Measurements from ENCODE around the gene CHIA.

Gene CHIA

DNA sequence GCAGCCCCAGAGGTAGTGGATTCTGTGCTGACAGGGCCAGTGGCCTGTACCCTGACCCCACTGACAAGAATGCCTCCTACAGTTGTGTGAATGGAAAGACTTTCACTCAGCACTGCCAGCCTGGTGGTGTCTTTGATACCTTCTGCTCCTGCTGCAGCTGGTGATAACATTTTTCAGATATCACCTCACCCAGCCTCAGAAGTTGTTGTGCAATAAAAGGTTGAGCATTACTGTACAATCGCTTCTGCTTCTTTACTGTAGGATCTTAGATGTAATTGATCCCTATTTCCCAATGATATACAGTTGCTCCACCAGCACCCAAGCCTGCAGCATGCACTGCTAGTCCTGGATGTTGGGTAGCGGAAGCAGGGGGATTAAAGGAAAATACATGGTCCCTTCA, 4.8 kb upstream of the CHIA start:
- H3K4me3 ChIP-seq (ENCODE audit: low read depth, low read length): no peak overlapping the region
- H3K4me1 ChIP-seq (ENCODE audit: control insufficient read depth, insufficient read depth, low read length): no peaks in the 10 kb centered on the region
- H3K36me3 ChIP-seq (ENCODE audit: control insufficient read depth, insufficient read depth, low read length): no peaks in the 10 kb centered on the region
- no peaks in the 10 kb centered on the region for H3K27me3 ChIP-seq (ENCODE audit: control insufficient read depth, insufficient read depth, low read length)
- H3K9ac ChIP-seq (ENCODE audit: low read length): no peak overlapping the region
- no peak overlapping the region for H3K27ac ChIP-seq (ENCODE audit: low read depth, low read length)
- H3K9me3 ChIP-seq (ENCODE audit: control insufficient read depth, insufficient read depth, low read depth, low read length): no peaks in the 10 kb centered on the region

- Histone ChIP-seq H3K27me3 (ENCODE audit: control insufficient read depth, insufficient read depth, low read length) (no peaks in the 10 kb centered on the region), H3K27ac (ENCODE audit: low read depth, low read length) (no peak overlapping the region), H3K4me1 (ENCODE audit: control insufficient read depth, insufficient read depth, low read length) (no peaks in the 10 kb centered on the region), H3K9me3 (ENCODE audit: control insufficient read depth, insufficient read depth, low read depth, low read length) (no peaks in the 10 kb centered on the region), H3K36me3 (ENCODE audit: control insufficient read depth, insufficient read depth, low read length) (no peaks in the 10 kb centered on the region), H3K9ac (ENCODE audit: low read length) (no peak overlapping the region), H3K4me3 (ENCODE audit: low read depth, low read length) (no peak overlapping the region)
Measured at GRCh38 chr1:111286912-111287311, 3.7 kb upstream of the CHIA start.

DNA sequence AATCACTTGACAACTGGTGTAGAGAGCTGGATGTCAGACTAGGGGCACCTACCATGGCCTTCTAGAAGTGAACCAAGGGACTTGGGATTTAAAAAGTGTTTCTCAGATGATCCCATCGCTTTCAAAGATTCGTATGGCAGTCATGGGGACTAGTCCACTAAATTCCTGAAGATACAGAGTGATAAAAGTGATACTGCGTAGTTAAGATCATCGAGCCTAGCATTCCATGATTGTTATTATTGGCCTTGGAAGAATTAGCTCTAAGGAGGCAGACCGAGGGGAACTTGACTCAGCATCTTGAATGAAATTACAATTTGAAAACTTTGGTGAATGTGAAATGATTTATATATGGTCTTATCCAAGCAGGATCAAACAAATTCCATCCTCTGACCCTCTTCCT, 1.3 kb upstream of the CHIA start:
- no peak overlapping the region for H3K9ac ChIP-seq (ENCODE audit: low read length)
- no peaks in the 10 kb centered on the region for H3K36me3 ChIP-seq (ENCODE audit: control insufficient read depth, insufficient read depth, low read length)
- H3K4me1 ChIP-seq (ENCODE audit: control insufficient read depth, insufficient read depth, low read length): no peaks in the 10 kb centered on the region
- no peaks in the 10 kb centered on the region for H3K27me3 ChIP-seq (ENCODE audit: control insufficient read depth, insufficient read depth, low read length)
- no peaks in the 10 kb centered on the region for H3K9me3 ChIP-seq (ENCODE audit: control insufficient read depth, insufficient read depth, low read depth, low read length)
- H3K27ac ChIP-seq (ENCODE audit: low read depth, low read length): no peak overlapping the region
- H3K4me3 ChIP-seq (ENCODE audit: low read depth, low read length): no peak overlapping the region

DNA sequence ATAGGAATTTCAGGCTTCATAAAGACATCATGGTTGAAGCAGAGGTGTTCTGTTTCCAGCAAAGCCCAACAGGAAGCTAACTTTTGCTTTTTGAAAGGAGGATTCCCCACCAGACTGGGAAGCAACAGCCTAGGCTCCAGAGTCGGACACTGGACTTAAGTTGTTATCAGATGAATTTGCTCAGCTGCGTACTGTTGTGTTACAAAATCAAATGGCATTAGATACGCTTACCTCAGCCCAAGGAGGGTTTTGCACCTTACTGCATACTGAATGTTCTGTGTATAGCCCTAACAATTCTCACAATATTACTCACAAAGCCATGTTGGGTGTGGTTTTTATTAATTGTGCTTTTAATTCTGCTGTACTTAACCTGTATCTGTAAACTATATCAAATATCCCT, 547 bp upstream of the CHIA start:
- H3K27me3 ChIP-seq (ENCODE audit: control insufficient read depth, insufficient read depth, low read length): no peaks in the 10 kb centered on the region
- no peak overlapping the region for H3K4me3 ChIP-seq (ENCODE audit: low read depth, low read length)
- H3K9ac ChIP-seq (ENCODE audit: low read length): no peak overlapping the region
- no peaks in the 10 kb centered on the region for H3K9me3 ChIP-seq (ENCODE audit: control insufficient read depth, insufficient read depth, low read depth, low read length)
- H3K27ac ChIP-seq (ENCODE audit: low read depth, low read length): no peak overlapping the region
- no peaks in the 10 kb centered on the region for H3K36me3 ChIP-seq (ENCODE audit: control insufficient read depth, insufficient read depth, low read length)
- H3K4me1 ChIP-seq (ENCODE audit: control insufficient read depth, insufficient read depth, low read length): no peaks in the 10 kb centered on the region

DNA sequence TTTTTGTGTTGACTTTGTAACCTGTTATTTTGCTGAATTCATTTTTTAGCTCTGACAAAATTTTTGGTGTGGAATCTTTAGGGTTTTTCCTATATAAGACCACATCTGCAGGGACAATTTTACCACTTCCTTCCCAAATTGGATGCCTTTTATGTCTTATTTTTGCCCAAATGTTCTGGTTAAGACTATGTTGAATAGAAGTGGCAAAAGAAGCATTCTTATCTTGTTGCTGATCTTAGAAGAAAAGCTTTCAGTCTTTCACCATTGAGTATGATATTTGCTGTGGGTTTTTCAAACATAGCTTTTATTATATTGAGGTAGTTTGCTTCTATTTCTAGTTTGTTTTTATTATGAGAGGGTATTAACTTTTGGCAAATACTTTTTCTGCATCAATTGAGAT, 3.7 kb downstream of the CHIA start:
- Histone ChIP-seq H3K4me3 (ENCODE audit: low read depth, low read length) (no peak overlapping the region), H3K27me3 (ENCODE audit: control insufficient read depth, insufficient read depth, low read length) (no peaks in the 10 kb centered on the region), H3K9me3 (ENCODE audit: control insufficient read depth, insufficient read depth, low read depth, low read length) (peaks cover 10% of the 10 kb centered on the region), H3K27ac (ENCODE audit: low read depth, low read length) (no peak overlapping the region), H3K36me3 (ENCODE audit: control insufficient read depth, insufficient read depth, low read length) (no peaks in the 10 kb centered on the region), H3K9ac (ENCODE audit: low read length) (no peak overlapping the region), H3K4me1 (ENCODE audit: control insufficient read depth, insufficient read depth, low read length) (no peaks in the 10 kb centered on the region)

DNA sequence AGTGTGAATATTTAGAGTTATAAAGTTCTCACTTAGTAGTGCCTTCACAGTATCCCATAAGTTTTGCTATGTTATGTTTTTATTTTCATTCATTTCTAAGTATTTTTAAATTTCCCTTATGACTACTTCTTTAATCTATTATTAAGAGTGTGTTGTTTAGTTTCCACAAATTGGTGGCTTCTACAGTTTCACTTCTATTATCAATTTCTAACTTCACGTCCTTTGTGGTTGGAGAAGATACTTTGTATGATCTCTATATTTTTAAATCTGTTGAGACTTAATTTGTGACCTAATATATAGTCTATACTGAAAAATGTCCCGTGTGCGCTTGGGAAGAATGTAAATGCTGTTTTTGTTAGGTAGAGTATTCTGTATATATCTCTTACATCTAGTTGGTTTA, 11.7 kb downstream of the CHIA start:
- H3K4me3 ChIP-seq (ENCODE audit: low read depth, low read length): no peak overlapping the region
- peaks cover 2% of the 10 kb centered on the region; the same call in 1 of the 2 replicates for H3K9me3 ChIP-seq (ENCODE audit: control insufficient read depth, insufficient read depth, low read depth, low read length)
- H3K27ac ChIP-seq (ENCODE audit: low read depth, low read length): no peak overlapping the region
- no peaks in the 10 kb centered on the region for H3K27me3 ChIP-seq (ENCODE audit: control insufficient read depth, insufficient read depth, low read length)
- no peak overlapping the region for H3K9ac ChIP-seq (ENCODE audit: low read length)
- H3K4me1 ChIP-seq (ENCODE audit: control insufficient read depth, insufficient read depth, low read length): peaks cover 3% of the 10 kb centered on the region; the same call in 1 of the 2 replicates
- no peaks in the 10 kb centered on the region for H3K36me3 ChIP-seq (ENCODE audit: control insufficient read depth, insufficient read depth, low read length)

DNA sequence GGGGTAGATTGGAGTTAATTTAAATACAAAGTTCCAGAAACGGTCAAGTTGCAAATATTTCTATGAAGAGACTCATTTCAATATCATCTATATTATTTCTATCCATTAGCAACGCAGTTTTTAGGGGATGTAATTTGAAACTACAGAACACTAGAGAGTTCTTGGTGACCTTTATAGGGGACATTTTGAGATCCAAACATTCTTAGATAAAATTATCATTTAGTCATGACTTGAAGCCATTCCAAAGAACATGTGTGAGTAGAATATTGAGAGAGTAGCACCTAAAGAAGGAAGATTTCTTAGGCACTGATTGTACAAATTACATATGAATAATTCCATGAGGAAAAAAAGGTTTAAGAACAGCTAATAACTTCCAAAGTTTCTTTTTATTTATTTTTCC, 19.0 kb downstream of the CHIA start:
- Histone ChIP-seq H3K27ac (ENCODE audit: low read depth, low read length) (no peak overlapping the region), H3K36me3 (ENCODE audit: control insufficient read depth, insufficient read depth, low read length) (no peaks in the 10 kb centered on the region), H3K9me3 (ENCODE audit: control insufficient read depth, insufficient read depth, low read depth, low read length) (no peaks in the 10 kb centered on the region), H3K27me3 (ENCODE audit: control insufficient read depth, insufficient read depth, low read length) (no peaks in the 10 kb centered on the region), H3K9ac (ENCODE audit: low read length) (no peak overlapping the region), H3K4me3 (ENCODE audit: low read depth, low read length) (no peak overlapping the region), H3K4me1 (ENCODE audit: control insufficient read depth, insufficient read depth, low read length) (peaks cover 3% of the 10 kb centered on the region; the same call in 1 of the 2 replicates)

DNA sequence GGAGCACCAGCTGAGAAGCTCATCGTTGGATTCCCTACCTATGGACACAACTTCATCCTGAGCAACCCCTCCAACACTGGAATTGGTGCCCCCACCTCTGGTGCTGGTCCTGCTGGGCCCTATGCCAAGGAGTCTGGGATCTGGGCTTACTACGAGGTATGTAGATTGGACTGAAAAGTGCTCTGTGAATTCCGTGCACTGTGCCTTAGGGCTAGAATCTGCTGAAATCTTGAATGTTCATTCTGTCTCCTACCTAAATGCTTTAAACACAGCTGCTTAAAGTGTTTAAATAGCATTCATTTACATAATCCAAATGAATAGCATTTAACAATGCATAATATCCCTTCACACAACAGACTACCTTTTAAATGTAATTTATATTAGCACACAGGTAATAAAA, 27.9 kb downstream of the CHIA start:
- H3K27ac ChIP-seq (ENCODE audit: low read depth, low read length): no peak overlapping the region
- H3K4me1 ChIP-seq (ENCODE audit: control insufficient read depth, insufficient read depth, low read length): no peaks in the 10 kb centered on the region

DNA sequence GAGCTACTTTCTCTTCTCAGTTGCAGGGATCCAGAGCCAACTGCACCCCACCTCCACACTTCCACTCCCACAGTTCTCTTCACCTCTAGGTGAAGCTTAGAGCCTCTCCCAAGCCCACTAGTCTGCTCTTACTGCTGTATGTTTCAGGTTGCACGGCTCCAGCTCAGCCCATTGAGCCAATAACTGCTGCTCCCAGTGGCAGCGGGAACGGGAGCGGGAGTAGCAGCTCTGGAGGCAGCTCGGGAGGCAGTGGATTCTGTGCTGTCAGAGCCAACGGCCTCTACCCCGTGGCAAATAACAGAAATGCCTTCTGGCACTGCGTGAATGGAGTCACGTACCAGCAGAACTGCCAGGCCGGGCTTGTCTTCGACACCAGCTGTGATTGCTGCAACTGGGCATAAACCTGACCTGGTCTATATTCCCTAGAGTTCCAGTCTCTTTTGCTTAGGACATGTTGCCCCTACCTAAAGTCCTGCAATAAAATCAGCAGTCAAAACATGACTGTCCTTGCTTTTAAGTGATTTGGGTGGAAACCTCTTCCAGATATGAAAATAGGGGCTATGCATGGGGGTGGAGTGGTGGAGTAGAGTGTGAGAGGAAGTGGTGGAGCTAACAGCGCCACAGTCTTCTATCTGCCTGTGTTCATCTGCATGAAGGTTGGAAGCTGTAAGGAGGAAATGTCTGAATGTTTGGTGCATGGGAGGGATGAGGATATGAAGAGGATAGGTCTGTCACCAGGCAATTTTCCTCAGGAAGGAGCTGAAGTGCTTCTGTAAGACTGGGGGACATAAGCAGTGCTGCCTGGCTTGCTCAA, 29.6 kb downstream of the CHIA start:
- H3K4me1 ChIP-seq (ENCODE audit: control insufficient read depth, insufficient read depth, low read length): no peaks in the 10 kb centered on the region
- H3K9me3 ChIP-seq (ENCODE audit: control insufficient read depth, insufficient read depth, low read depth, low read length): no peaks in the 10 kb centered on the region
- H3K27ac ChIP-seq (ENCODE audit: low read depth, low read length): no peak overlapping the region
- no peak overlapping the region for H3K9ac ChIP-seq (ENCODE audit: low read length)
- no peaks in the 10 kb centered on the region for H3K36me3 ChIP-seq (ENCODE audit: control insufficient read depth, insufficient read depth, low read length)
- H3K27me3 ChIP-seq (ENCODE audit: control insufficient read depth, insufficient read depth, low read length): no peaks in the 10 kb centered on the region
- no peak overlapping the region for H3K4me3 ChIP-seq (ENCODE audit: low read depth, low read length)

More for the DNA sequence above, 27.9 kb downstream of the CHIA start:
- Histone ChIP-seq H3K9ac (ENCODE audit: low read length) (no peak overlapping the region), H3K36me3 (ENCODE audit: control insufficient read depth, insufficient read depth, low read length) (no peaks in the 10 kb centered on the region), H3K9me3 (ENCODE audit: control insufficient read depth, insufficient read depth, low read depth, low read length) (no peaks in the 10 kb centered on the region), H3K27me3 (ENCODE audit: control insufficient read depth, insufficient read depth, low read length) (no peaks in the 10 kb centered on the region), H3K4me3 (ENCODE audit: low read depth, low read length) (no peak overlapping the region)

DNA sequence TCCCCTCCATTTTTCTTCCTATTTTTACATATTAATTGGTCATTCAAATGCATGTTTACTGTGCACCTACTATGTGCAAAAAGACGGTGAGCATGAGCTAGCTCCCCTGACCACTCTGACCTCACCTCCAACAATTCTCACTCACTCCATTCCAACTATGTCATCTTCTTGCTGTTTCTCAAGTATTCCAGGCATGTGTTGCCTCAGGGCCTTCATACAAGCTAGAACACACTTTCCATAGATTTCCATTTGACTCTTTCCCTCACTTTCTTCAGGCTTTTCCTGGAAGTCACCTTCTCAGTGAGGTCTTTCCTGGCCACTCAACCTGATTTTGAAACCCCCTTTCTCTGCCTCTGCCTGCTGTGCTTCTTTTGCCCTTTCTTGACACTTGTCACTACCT, 32.6 kb downstream of the CHIA start:
- Histone ChIP-seq H3K27ac (ENCODE audit: low read depth, low read length) (no peak overlapping the region), H3K36me3 (ENCODE audit: control insufficient read depth, insufficient read depth, low read length) (no peaks in the 10 kb centered on the region)

DNA sequence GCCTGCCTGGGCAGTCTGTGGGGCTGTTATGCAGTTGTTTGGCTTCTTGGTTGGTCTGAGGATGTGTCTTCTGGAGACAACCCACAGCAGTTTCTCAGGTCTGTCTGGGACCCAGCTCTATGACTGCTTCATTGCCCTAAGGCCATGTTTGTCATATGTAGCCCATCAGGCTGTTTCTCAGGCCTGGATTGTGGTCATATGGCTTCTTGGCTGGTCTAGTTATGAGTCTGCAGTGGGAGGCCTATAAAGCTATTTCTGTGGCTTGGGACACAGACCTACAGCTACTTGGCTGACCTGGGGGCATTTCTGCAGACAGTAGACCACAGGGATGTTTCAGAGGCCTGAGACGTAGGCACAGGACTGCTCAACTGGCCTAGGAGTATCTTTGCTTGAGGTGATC, 41.5 kb downstream of the CHIA start:
- no peaks in the 10 kb centered on the region for H3K4me1 ChIP-seq (ENCODE audit: control insufficient read depth, insufficient read depth, low read length)
- H3K9me3 ChIP-seq (ENCODE audit: control insufficient read depth, insufficient read depth, low read depth, low read length): peaks cover 18% of the 10 kb centered on the region
- H3K27me3 ChIP-seq (ENCODE audit: control insufficient read depth, insufficient read depth, low read length): no peaks in the 10 kb centered on the region
- no peak overlapping the region for H3K9ac ChIP-seq (ENCODE audit: low read length)
- H3K4me3 ChIP-seq (ENCODE audit: low read depth, low read length): no peak overlapping the region
- H3K27ac ChIP-seq (ENCODE audit: low read depth, low read length): no peak overlapping the region
- H3K36me3 ChIP-seq (ENCODE audit: control insufficient read depth, insufficient read depth, low read length): no peaks in the 10 kb centered on the region

More for the DNA sequence above, 32.6 kb downstream of the CHIA start:
- Histone ChIP-seq H3K4me1 (ENCODE audit: control insufficient read depth, insufficient read depth, low read length) (no peaks in the 10 kb centered on the region), H3K4me3 (ENCODE audit: low read depth, low read length) (no peak overlapping the region), H3K9me3 (ENCODE audit: control insufficient read depth, insufficient read depth, low read depth, low read length) (peaks cover 3% of the 10 kb centered on the region; the same call in 1 of the 2 replicates), H3K9ac (ENCODE audit: low read length) (no peak overlapping the region), H3K27me3 (ENCODE audit: control insufficient read depth, insufficient read depth, low read length) (no peaks in the 10 kb centered on the region)

Measured in HUES6 (cell line).